SKM-1 (cell line): ENCODE results near the gene SEMA3F.
A peak's percentile ranks its signal among the peaks of the same experiment; 100 is the strongest.

Source experiments
- DNase-seq: peaks from one replicate; lab custom pipeline; 2025; ENCODE audit not compliant: unreplicated experiment; lab: John Stamatoyannopoulos, UW

Gene SEMA3F

GRCh38 chr3:50230104-50230793, 75.1 kb downstream of the SEMA3F start:
- peak; percentile 26 for DNase-seq

GRCh38 chr3:50230794-50231125, 75.6 kb downstream of the SEMA3F start:
- no peak for DNase-seq

GRCh38 chr3:50231581-50231980, 76.5 kb downstream of the SEMA3F start:
- DNase-seq: no peak

GRCh38 chr3:50232303-50232702, 77.2 kb downstream of the SEMA3F start:
- no peak for DNase-seq

- DNase-seq: no peak
Measured at GRCh38 chr3:50233176-50233575, 78.1 kb downstream of the SEMA3F start.

GRCh38 chr3:50235716-50236483, 80.8 kb downstream of the SEMA3F start, which contains the start of gene GNAI2:
TSS of gene GNAI2 (plus strand) at chr3:50236204. CDS start at chr3:50236336, 132 bp downstream.
- DNase-seq: peak; percentile 98

GRCh38 chr3:50236484-50237132, 81.5 kb downstream of the SEMA3F start:
- DNase-seq: no peak

- DNase-seq: no peak
Measured at GRCh38 chr3:50237133-50237651, 82.1 kb downstream of the SEMA3F start.

- DNase-seq: peak; percentile 62
Measured at GRCh38 chr3:50237754-50238548, 82.8 kb downstream of the SEMA3F start.

GRCh38 chr3:50238549-50239026, 83.5 kb downstream of the SEMA3F start:
- DNase-seq: no peak
